Testis (tissue), 2 donors: Measurements from ENCODE around the gene TCF7L2.

Experiments used
- POLR2A ChIP-seq: fragments of 450-650 bp; IDR thresholded peaks from one replicate; pipeline ENCODE4 v1.6.1; 2017; ENCODE audit warnings: antibody characterized with exemption, mild to moderate bottlenecking, moderate library complexity
- TF ChIP-seq, protein P1 (sequence below), 3 experiments: fragments of 450-650 bp in 2 of 3; fragments of 200-600 bp in 1 of 3; sonication (generic) in 1 of 3; IDR thresholded peaks; one replicate each; pipeline ENCODE4 v1.5.1; 2016 to 2019; ENCODE audit warnings: antibody characterized with exemption in 3 of 3, mild to moderate bottlenecking in 2 of 3, moderate library complexity in 1 of 3

DNA sequence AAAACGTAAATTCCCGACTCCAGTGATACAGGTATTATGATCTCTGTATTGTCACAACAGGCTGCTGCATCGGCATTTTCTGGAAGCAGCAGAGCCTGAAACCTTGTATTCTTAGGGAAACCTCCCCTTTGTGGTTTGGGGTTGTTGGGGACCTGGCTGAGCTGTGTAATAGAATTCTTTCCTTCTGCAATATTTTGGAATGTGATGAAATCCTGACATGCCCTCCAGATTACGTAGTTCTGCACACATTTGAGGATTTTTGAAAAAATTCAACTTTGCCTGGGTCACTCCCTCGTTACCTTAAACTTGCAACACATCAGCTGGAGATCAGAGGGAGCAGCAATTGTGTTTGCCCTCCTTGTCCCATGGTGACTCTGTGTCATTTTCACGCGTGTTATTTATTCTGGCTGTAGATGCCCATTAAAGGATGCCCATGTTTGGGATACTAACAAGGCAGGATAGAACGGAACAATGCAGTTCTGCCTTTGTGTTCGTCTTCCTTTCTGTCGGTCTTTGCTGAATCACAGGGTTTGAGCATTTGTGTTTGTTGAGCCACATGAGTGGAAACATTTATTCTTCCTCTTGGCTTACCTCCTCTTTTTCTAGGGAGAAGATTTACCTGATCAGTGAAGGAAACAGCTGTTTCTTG is 181.7 kb downstream of the TCF7L2 start:
- TF ChIP-seq POLR2A = no peak
- TF ChIP-seq, protein P1, sequence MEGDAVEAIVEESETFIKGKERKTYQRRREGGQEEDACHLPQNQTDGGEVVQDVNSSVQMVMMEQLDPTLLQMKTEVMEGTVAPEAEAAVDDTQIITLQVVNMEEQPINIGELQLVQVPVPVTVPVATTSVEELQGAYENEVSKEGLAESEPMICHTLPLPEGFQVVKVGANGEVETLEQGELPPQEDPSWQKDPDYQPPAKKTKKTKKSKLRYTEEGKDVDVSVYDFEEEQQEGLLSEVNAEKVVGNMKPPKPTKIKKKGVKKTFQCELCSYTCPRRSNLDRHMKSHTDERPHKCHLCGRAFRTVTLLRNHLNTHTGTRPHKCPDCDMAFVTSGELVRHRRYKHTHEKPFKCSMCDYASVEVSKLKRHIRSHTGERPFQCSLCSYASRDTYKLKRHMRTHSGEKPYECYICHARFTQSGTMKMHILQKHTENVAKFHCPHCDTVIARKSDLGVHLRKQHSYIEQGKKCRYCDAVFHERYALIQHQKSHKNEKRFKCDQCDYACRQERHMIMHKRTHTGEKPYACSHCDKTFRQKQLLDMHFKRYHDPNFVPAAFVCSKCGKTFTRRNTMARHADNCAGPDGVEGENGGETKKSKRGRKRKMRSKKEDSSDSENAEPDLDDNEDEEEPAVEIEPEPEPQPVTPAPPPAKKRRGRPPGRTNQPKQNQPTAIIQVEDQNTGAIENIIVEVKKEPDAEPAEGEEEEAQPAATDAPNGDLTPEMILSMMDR (IDR thresholded peaks at IDR 0.05) = no peak
